ENCODE measurements around the gene BCAS3. TPM values are rescaled to one million over a fixed set of nuclear protein-coding genes. Genes with fewer than 3 reads are reported as not detected.

The BCAS3 gene
- total RNA-seq, 3 donors from 2014 or later: 3.6 to 4.2 (median 4.1) TPM

GRCh38 chr17:61279476-61280145, 602.0 kb downstream of the BCAS3 start:
- no peaks in the 10 kb centered on the region for H3K36me3 Mint-ChIP-seq (ENCODE audit: insufficient read depth)
- no peak overlapping the region for H3K4me3 Mint-ChIP-seq
- no peaks in the 10 kb centered on the region for H3K27me3 Mint-ChIP-seq (ENCODE audit: low read depth)
- DNase-seq: no peak
- H3K9me3 Mint-ChIP-seq: no peaks in the 10 kb centered on the region
- peaks cover 3% of the 10 kb centered on the region for H3K4me1 Mint-ChIP-seq (ENCODE audit: low read depth)
- no peak for ATAC-seq

DNA sequence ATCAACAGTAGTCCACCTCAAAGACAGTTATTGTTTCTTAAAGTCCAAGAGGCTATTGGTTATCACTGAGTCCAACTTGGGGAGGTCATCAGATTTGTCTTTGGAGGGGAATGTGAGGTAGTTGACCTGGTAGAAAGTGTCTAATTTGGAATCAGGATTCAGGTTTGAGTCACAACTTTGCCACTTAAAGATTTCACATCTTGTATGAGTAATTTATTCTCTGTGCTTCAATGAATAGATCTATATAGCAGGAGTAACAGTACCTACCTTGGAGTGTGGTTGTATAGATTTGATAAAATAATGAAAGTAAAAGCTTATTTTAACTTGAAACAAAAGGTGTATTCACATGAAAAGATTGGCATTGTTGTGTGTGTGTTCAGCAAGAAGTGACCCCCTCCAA, 602.7 kb downstream of the BCAS3 start:
- Mint-ChIP-seq H3K4me1 (ENCODE audit: low read depth) (peaks cover 3% of the 10 kb centered on the region), H3K4me3 (no peak overlapping the region)
- peak; percentile 38 to 48 for ATAC-seq

GRCh38 chr17:61280851-61281250, 603.2 kb downstream of the BCAS3 start:
- Mint-ChIP-seq H3K4me1 (ENCODE audit: low read depth) (peaks cover 3% of the 10 kb centered on the region), H3K4me3 (no peak overlapping the region), H3K36me3 (ENCODE audit: insufficient read depth) (no peaks in the 10 kb centered on the region), H3K9me3 (no peaks in the 10 kb centered on the region), H3K27me3 (ENCODE audit: low read depth) (no peaks in the 10 kb centered on the region)
- ATAC-seq: no peak
- no peak for DNase-seq

More for the DNA sequence above, 602.7 kb downstream of the BCAS3 start:
- Mint-ChIP-seq H3K36me3 (ENCODE audit: insufficient read depth) (no peaks in the 10 kb centered on the region), H3K27me3 (ENCODE audit: low read depth) (no peaks in the 10 kb centered on the region), H3K9me3 (no peaks in the 10 kb centered on the region)
- no peak for DNase-seq

DNA sequence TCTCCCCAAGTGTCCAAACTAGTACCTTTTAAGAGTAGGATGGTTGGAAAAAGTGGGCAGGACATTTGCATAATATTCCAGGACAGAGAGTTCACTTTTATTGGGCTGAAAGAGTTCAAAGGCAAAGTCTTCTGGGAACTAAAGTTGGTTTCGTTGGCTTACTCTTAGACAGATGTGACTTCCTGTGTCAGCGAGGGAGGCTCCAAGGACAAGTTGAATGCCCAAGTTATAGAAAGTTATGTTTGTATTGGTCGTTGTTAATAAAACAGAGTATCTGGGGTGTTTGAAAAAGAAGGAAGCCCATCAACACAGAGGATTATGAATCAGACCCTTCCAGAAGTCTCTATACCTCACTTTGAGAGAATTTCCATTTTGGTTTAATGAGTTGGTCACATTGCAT, 604.7 kb downstream of the BCAS3 start:
- H3K36me3 Mint-ChIP-seq (ENCODE audit: insufficient read depth): no peaks in the 10 kb centered on the region
- DNase-seq (no peak), ATAC-seq (no peak)
- H3K4me1 Mint-ChIP-seq (ENCODE audit: low read depth): peaks cover 3% of the 10 kb centered on the region
- no peaks in the 10 kb centered on the region for H3K27me3 Mint-ChIP-seq (ENCODE audit: low read depth)
- no peaks in the 10 kb centered on the region for H3K9me3 Mint-ChIP-seq
- no peak overlapping the region for H3K4me3 Mint-ChIP-seq

GRCh38 chr17:61283043-61283442, 605.4 kb downstream of the BCAS3 start:
- no peaks in the 10 kb centered on the region for H3K9me3 Mint-ChIP-seq
- H3K4me1 Mint-ChIP-seq (ENCODE audit: low read depth): peaks cover 3% of the 10 kb centered on the region

GRCh38 chr17:61284174-61284573, 606.5 kb downstream of the BCAS3 start:
- H3K9me3 Mint-ChIP-seq: no peaks in the 10 kb centered on the region
- H3K36me3 Mint-ChIP-seq (ENCODE audit: insufficient read depth): no peaks in the 10 kb centered on the region
- peaks cover 3% of the 10 kb centered on the region for H3K4me1 Mint-ChIP-seq (ENCODE audit: low read depth)
- ATAC-seq (no peak), DNase-seq (no peak)
- no peak overlapping the region for H3K4me3 Mint-ChIP-seq
- no peaks in the 10 kb centered on the region for H3K27me3 Mint-ChIP-seq (ENCODE audit: low read depth)

More at GRCh38 chr17:61283043-61283442, 605.4 kb downstream of the BCAS3 start:
- ATAC-seq: no peak
- Mint-ChIP-seq H3K27me3 (ENCODE audit: low read depth) (no peaks in the 10 kb centered on the region), H3K36me3 (ENCODE audit: insufficient read depth) (no peaks in the 10 kb centered on the region), H3K4me3 (no peak overlapping the region)
- DNase-seq: no peak

DNA sequence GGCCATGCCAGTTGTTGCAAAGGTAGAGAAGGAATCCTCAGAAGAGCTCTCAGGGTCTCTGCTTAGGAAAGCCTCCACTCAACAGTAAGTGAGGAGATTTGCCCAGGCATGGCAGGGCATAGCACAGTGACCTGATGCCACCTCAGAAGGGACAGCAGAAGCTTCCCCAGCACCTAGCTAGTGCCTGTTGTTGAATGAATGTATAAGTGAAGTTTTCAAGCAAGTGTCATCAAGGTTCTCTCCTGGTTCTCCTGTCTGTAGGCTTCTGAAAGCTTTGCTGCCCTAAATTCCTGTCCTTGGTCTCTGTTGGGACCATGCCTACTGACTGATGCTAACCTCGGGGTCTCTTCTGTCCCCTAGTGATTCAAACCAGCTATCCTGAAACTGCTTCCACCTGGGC, 607.1 kb downstream of the BCAS3 start:
- Mint-ChIP-seq H3K27me3 (ENCODE audit: low read depth) (no peaks in the 10 kb centered on the region), H3K9me3 (no peaks in the 10 kb centered on the region), H3K4me3 (no peak overlapping the region), H3K36me3 (ENCODE audit: insufficient read depth) (no peaks in the 10 kb centered on the region), H3K4me1 (ENCODE audit: low read depth) (peaks cover 2% of the 10 kb centered on the region)
- no peak for DNase-seq
- no peak for ATAC-seq

- ATAC-seq (peak; percentile 34 to 48), DNase-seq (no peak)
- Mint-ChIP-seq H3K4me1 (ENCODE audit: low read depth) (no peaks in the 10 kb centered on the region), H3K4me3 (no peak overlapping the region), H3K27me3 (ENCODE audit: low read depth) (no peaks in the 10 kb centered on the region), H3K9me3 (no peaks in the 10 kb centered on the region), H3K36me3 (ENCODE audit: insufficient read depth) (no peaks in the 10 kb centered on the region)
These were observed 608.1 kb downstream of the BCAS3 start for GRCh38 chr17:61285526-61286320.

DNA sequence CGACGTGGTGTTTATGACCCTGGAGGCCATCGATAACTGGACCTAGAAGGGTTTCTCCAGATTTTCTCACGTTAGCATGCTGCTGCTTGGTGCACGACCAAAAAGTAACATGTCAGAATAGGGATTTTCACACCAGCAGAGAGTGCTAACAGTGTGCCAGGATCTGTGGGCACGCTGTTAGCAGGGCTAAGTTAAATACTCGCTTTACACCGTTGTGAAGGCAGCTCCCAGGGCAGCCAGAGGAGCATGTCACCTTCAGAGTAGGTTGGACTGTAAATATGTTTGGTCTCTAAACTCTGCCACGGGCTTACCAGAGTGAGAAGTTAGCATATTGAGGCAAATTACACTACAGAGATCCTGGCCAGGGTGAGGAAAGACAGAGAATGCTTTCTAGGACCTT, 608.8 kb downstream of the BCAS3 start:
- Mint-ChIP-seq H3K9me3 (no peaks in the 10 kb centered on the region), H3K4me3 (no peak overlapping the region), H3K27me3 (ENCODE audit: low read depth) (no peaks in the 10 kb centered on the region), H3K36me3 (ENCODE audit: insufficient read depth) (no peaks in the 10 kb centered on the region), H3K4me1 (ENCODE audit: low read depth) (no peaks in the 10 kb centered on the region)
- DNase-seq (no peak), ATAC-seq (no peak)

GRCh38 chr17:61289408-61290385, 612.0 kb downstream of the BCAS3 start:
- Mint-ChIP-seq H3K4me1 (ENCODE audit: low read depth) (no peaks in the 10 kb centered on the region), H3K4me3 (no peak overlapping the region), H3K36me3 (ENCODE audit: insufficient read depth) (peaks cover 1% of the 10 kb centered on the region), H3K9me3 (no peaks in the 10 kb centered on the region), H3K27me3 (ENCODE audit: low read depth) (no peaks in the 10 kb centered on the region)
- DNase-seq (no peak), ATAC-seq (no peak)

GRCh38 chr17:61291451-61292285, 614.0 kb downstream of the BCAS3 start:
- Mint-ChIP-seq H3K4me1 (ENCODE audit: low read depth) (no peaks in the 10 kb centered on the region), H3K36me3 (ENCODE audit: insufficient read depth) (peaks cover 1% of the 10 kb centered on the region), H3K4me3 (no peak overlapping the region), H3K9me3 (no peaks in the 10 kb centered on the region), H3K27me3 (ENCODE audit: low read depth) (no peaks in the 10 kb centered on the region)
- ATAC-seq (no peak), DNase-seq (no peak)

GRCh38 chr17:61294286-61294685, 616.6 kb downstream of the BCAS3 start:
- DNase-seq (no peak), ATAC-seq (no peak)
- Mint-ChIP-seq H3K27me3 (ENCODE audit: low read depth) (no peaks in the 10 kb centered on the region), H3K9me3 (no peaks in the 10 kb centered on the region), H3K4me1 (ENCODE audit: low read depth) (no peaks in the 10 kb centered on the region), H3K4me3 (no peak overlapping the region), H3K36me3 (ENCODE audit: insufficient read depth) (peaks cover 1% of the 10 kb centered on the region)

- DNase-seq (no peak), ATAC-seq (no peak)
- Mint-ChIP-seq H3K36me3 (ENCODE audit: insufficient read depth) (peaks cover 1% of the 10 kb centered on the region), H3K4me3 (no peak overlapping the region), H3K27me3 (ENCODE audit: low read depth) (no peaks in the 10 kb centered on the region), H3K4me1 (ENCODE audit: low read depth) (no peaks in the 10 kb centered on the region), H3K9me3 (no peaks in the 10 kb centered on the region)
These were observed 617.1 kb downstream of the BCAS3 start for GRCh38 chr17:61294777-61295176.
